SK-N-SH treated with all-trans-retinoic acid at 6 μM for 48 hours (cell line): Measurements from ENCODE around the gene DUSP16.

Source experiments
- BACH2 ChIP-seq: fragments of 250-450 bp; sonication (Bioruptor Pico); IDR thresholded peaks from 2 replicates; pipeline ENCODE4 v1.9.0; 2021; ENCODE audit warnings: mild to moderate bottlenecking, borderline replicate concordance
- ISL1 ChIP-seq: fragments of 250-450 bp; sonication (Bioruptor Pico); IDR thresholded peaks from 2 replicates; pipeline ENCODE4 v2.1.2; 2022; ENCODE audit warnings: mild to moderate bottlenecking, moderate library complexity
- PATZ1 ChIP-seq: fragments of 250-450 bp; sonication (Bioruptor Pico); IDR thresholded peaks from 2 replicates; pipeline ENCODE4 v1.8.0; 2020; ENCODE audit warnings: mild to moderate bottlenecking, moderate library complexity, borderline replicate concordance
- RARB ChIP-seq: fragments of 250-450 bp; sonication (Bioruptor Pico); IDR thresholded peaks from 2 replicates; pipeline ENCODE4 v1.8.0; 2021; ENCODE audit warnings: mild to moderate bottlenecking, moderate library complexity
- SNAI2 ChIP-seq: fragments of 250-450 bp; sonication (Bioruptor Pico); IDR thresholded peaks from 2 replicates; pipeline ENCODE4 v1.5.0; 2020; ENCODE audit warnings: mild to moderate bottlenecking, moderate library complexity
- TCF4 ChIP-seq: fragments of 250-450 bp; sonication (Bioruptor Pico); IDR thresholded peaks from 2 replicates; pipeline ENCODE4 v1.8.0; 2021; ENCODE audit warnings: mild to moderate bottlenecking, moderate library complexity, borderline replicate concordance
- TOX ChIP-seq: fragments of 250-450 bp; sonication (Bioruptor Pico); IDR thresholded peaks from 2 replicates; pipeline ENCODE4 v1.8.0; 2021; ENCODE audit warnings: mild to moderate bottlenecking, moderate library complexity, borderline replicate concordance
- TSHZ2 ChIP-seq: fragments of 250-450 bp; sonication (Bioruptor Pico); IDR thresholded peaks from 2 replicates; pipeline ENCODE4 v1.5.0; 2020; ENCODE audit warnings: mild to moderate bottlenecking, moderate library complexity
- ZFP3 ChIP-seq: fragments of 250-450 bp; sonication (Bioruptor Pico); IDR thresholded peaks from 2 replicates; pipeline ENCODE4 v1.5.0; 2020; ENCODE audit warnings: mild to moderate bottlenecking, moderate library complexity
- ZNF565 ChIP-seq: fragments of 450-650 bp; formaldehyde crosslinking; conservative IDR thresholded peaks from 2 replicates; pipeline ENCODE4 v1.5.0; 2020; ENCODE audit warnings: low read depth, mild to moderate bottlenecking, moderate library complexity

GRCh38 chr12:12466157-12466556 lies 96.5 kb downstream of the DUSP16 start:
- TF ChIP-seq PATZ1 (CRISPR knock-in tag) (no peak), ZFP3 (CRISPR knock-in tag) (no peak), ISL1 (no peak), SNAI2 (CRISPR knock-in tag) (no peak), RARB (no peak), ZNF565 (no peak), TOX (no peak), TSHZ2 (CRISPR knock-in tag) (no peak), BACH2 (CRISPR knock-in tag) (no peak), TCF4 (no peak)
